Lower lobe of right lung (tissue), 2 donors: ENCODE data around the gene ANKRD33B. TPM values are rescaled to one million over a fixed set of nuclear protein-coding genes. Genes with fewer than 3 reads are reported as not detected.

Experiments
- ATAC-seq, 2 donors: fragments of 200-7000 bp; cut with Tn5 transposase; one replicate each; pipeline ENCODE4 v1.9.1; 2020 to 2022; ENCODE audit warnings: mild to moderate bottlenecking in 2 of 2, moderate library complexity in 2 of 2
- DNase-seq: peaks from one replicate; pipeline ENCODE4 v3.0.0-alpha.2; 2020
- H3K27ac ChIP-seq: fragments of 200-600 bp; one replicate; pipeline ENCODE4 v1.8.0; 2022
- H3K27me3 ChIP-seq: fragments of 200-600 bp; one replicate; pipeline ENCODE4 v1.8.0; 2022; ENCODE audit warnings: low read depth
- H3K36me3 ChIP-seq: fragments of 200-600 bp; one replicate; pipeline ENCODE4 v1.8.0; 2022; ENCODE audit warnings: mild to moderate bottlenecking
- H3K4me1 ChIP-seq: fragments of 200-600 bp; one replicate; pipeline ENCODE4 v1.8.0; 2022
- H3K4me3 ChIP-seq: fragments of 200-600 bp; one replicate; pipeline ENCODE4 v1.8.0; 2022; ENCODE audit warnings: mild to moderate bottlenecking
- H3K9me3 ChIP-seq: fragments of 200-600 bp; one replicate; pipeline ENCODE4 v1.8.0; 2022
- CTCF ChIP-seq: fragments of 200-600 bp; IDR thresholded peaks from one replicate; pipeline ENCODE4 v1.8.0; 2022; ENCODE audit warnings: antibody characterized with exemption, mild to moderate bottlenecking
- intact Hi-C: fragments of 100-400 bp; cut with DNase I; formaldehyde crosslinking; loops from one replicate; pipeline ENCODE4 v1.11.0; 2022
- total RNA-seq: library from RNA; stranded (reverse); fragmentation: NEBNext Ultra II Directional; extraction: Animal tissue kit (Norgen Biotek cat#: 25700); gene quantifications from one replicate; pipeline ENCODE4 v1.2.1, GENCODE V29; 2021
- donor health status: DM: no; HTN: yes; CAD: no; lungs with severe emphysema.

The ANKRD33B gene
- total RNA-seq, 1 donor from 2014 or later, result 5.8 TPM

- no peak overlapping the region for H3K27ac ChIP-seq
- no peak for TF ChIP-seq CTCF
- H3K36me3 ChIP-seq, result no peaks in the 10 kb centered on the region
- ATAC-seq (no peak), DNase-seq (no peak)
- no peaks in the 10 kb centered on the region for H3K27me3 ChIP-seq
- no peak overlapping the region for H3K4me3 ChIP-seq
- peaks cover 5% of the 10 kb centered on the region for H3K4me1 ChIP-seq
- no peaks in the 10 kb centered on the region for H3K9me3 ChIP-seq
- intact Hi-C loops, result no loop called here
Observed at GRCh38 chr5:10556893-10557746, 6.8 kb upstream of the ANKRD33B start.

DNA sequence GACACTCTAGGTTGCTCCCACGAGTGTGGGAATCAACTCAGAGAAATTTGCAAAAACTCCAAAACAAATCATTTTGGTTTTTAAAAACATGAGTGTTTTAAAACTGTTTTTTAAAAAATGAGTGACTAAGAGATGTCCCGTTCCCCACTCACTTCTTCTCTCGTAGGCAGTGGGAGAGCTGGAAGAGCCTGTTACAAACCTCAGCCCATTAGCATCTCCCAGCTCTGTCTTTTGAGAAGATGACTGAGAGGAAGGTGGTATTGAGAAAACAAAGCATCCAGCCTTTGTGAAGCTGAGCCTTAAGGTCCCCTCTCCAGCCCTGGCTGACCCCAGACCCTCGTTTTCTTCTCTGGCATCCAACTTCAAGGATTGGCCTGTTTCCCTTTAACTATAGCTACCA is 4.7 kb upstream of the ANKRD33B start:
- Histone ChIP-seq H3K9me3 (no peaks in the 10 kb centered on the region), H3K36me3 (no peaks in the 10 kb centered on the region), H3K27ac (no peak overlapping the region), H3K27me3 (peaks cover 20% of the 10 kb centered on the region), H3K4me1 (peaks cover 13% of the 10 kb centered on the region), H3K4me3 (no peak overlapping the region)
- no peak for ATAC-seq
- TF ChIP-seq CTCF, result no peak
- intact Hi-C loops, result no loop called here
- DNase-seq, result no peak

GRCh38 chr5:10559871-10560270 is 4.0 kb upstream of the ANKRD33B start:
- Histone ChIP-seq H3K4me3 (no peak overlapping the region), H3K27me3 (peaks cover 25% of the 10 kb centered on the region), H3K36me3 (no peaks in the 10 kb centered on the region), H3K9me3 (no peaks in the 10 kb centered on the region), H3K4me1 (peaks cover 18% of the 10 kb centered on the region), H3K27ac (no peak overlapping the region)
- no peak for ATAC-seq
- no peak for DNase-seq
- intact Hi-C loops, result no loop called here
- no peak for TF ChIP-seq CTCF

DNA sequence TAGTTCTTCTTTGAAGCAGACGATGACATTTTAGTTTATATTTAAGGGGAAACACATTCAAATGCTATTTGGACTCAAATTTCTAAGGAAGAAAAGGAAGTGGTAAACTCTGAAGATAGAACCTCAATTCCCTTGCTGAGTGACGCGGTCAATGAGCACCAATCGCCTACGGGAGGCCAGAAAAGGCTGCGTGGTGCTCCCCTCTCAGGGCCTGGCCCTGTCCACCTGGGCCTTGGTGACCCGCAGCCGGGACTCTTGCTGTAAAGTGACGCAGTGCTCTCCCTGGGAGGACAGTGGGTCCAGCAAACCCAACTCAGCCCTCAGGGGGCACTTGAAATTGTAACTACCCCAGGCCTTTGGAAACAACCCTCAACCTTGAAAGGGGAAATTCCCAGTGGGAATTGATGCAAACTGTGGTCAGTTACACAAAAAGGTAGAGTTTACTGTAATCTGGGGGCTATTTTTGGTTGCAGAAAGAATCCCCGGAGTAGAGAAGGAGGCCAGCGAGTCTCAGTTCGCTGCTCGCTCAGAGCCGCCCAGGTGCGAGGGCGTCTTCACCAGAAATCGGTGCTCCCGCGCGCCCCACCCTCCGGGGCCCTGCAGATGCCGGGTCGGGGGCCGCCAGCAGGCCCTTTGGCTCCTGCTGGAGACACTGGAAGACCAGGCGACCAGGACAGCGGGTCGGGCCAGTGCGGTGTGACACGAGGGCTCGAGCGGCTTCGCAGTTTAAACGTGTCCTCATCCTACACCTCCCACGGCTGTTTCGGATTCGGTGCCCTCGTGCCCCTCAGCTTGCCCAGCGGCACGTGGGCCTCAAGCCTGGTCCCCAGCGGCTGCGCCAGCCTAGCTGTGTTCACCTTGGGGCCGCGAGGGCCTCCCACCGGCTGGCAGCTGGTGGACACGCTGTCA is 1.4 kb upstream of the ANKRD33B start:
- Histone ChIP-seq H3K4me3 (peak overlapping the region; percentile 67), H3K4me1 (peaks cover 35% of the 10 kb centered on the region), H3K27me3 (peaks cover 39% of the 10 kb centered on the region), H3K36me3 (no peaks in the 10 kb centered on the region), H3K27ac (peak overlapping the region; percentile 74), H3K9me3 (no peaks in the 10 kb centered on the region)
- intact Hi-C loops, result no loop called here
- ATAC-seq (no peak), DNase-seq (no peak)
- no peak for TF ChIP-seq CTCF

DNA sequence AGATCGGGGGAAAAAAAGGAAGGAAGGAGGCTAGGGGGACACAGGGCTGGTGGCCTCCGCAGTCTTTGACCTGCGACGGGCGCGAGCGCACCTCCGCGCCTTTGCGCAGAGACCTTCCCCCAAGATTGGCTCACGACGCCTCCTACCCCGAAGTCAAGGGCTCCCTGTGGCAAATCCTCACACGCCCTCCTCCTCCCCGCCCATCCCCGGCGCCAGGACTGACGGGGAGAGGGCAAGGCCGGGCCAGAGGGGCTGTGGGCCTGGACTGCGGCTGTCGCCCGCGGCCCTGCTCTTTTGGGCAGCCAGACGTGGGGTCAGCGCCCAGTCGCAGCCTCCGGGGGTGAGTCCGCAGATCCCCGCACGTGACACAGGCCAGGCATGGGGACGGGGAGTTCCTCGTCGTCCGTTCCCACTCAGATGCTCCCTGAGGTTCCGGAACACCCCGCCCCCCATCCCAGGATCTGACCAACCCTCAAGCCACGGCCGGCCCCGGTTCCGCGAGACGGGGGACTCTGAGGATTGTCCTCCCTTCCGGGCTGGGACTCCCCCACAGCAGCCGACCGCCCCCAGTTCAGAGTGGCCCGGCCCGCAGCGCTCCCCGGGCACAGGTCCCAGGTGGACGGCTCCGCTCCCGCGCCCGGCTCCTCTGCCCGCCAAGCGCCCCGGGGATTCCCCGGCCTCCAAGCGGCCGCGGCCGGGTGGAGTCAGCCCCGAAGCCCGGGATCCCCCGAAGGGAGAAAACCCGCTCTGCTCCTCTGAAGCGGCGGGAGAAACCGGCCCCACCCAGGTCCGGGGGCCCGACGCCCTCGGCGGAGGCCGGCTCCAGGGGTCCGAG is 543 bp upstream of the ANKRD33B start:
- peak; percentile 55 for DNase-seq

More for the DNA sequence above, 543 bp upstream of the ANKRD33B start:
- peak; percentile 60 to 79 for ATAC-seq
- Histone ChIP-seq H3K36me3 (no peaks in the 10 kb centered on the region), H3K27me3 (peaks cover 39% of the 10 kb centered on the region), H3K4me1 (peaks cover 43% of the 10 kb centered on the region), H3K27ac (peak overlapping the region; percentile 74), H3K4me3 (peak overlapping the region; percentile 67), H3K9me3 (no peaks in the 10 kb centered on the region)
- TF ChIP-seq CTCF, result no peak
- intact Hi-C loops, result no loop called here
